ENCODE data around the gene TRIM5. TPM values are rescaled to one million over a fixed set of nuclear protein-coding genes. Genes with fewer than 3 reads are reported as not detected.

Gene TRIM5
- total and polyA plus RNA-seq, 2 experiments from 2014 or later: 10.7 to 14.0 TPM

DNA sequence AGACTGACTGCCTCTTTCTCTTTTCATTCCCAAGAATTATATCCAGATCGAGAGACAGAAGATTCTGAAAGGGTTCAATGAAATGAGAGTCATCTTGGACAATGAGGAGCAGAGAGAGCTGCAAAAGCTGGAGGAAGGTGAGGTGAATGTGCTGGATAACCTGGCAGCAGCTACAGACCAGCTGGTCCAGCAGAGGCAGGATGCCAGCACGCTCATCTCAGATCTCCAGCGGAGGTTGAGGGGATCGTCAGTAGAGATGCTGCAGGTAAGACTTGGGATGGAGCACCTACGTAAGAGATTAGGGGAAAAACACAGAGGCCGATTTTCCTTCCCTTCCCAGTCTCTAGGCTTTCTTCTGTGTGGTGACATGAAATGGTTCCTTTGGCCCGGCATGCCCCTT is 13.4 kb upstream of the TRIM5 start:
- no peaks in the 10 kb centered on the region for H4K20me1 ChIP-seq (ENCODE audit: insufficient read depth)
- H3K4me3 ChIP-seq: no peak overlapping the region
- TF ChIP-seq EZH2phosphoT487 (IDR thresholded peaks at IDR 0.05; ENCODE audit: insufficient read depth, low read depth) (no peak), EZH2 (IDR thresholded peaks at IDR 0.05; ENCODE audit: insufficient read depth, poor library complexity, severe bottlenecking) (no peak)
- no peaks in the 10 kb centered on the region for H3K4me1 ChIP-seq (ENCODE audit: insufficient read depth)
- no peaks in the 10 kb centered on the region for H3K27me3 ChIP-seq (replicated peaks; ENCODE audit: insufficient read depth)
- no peak overlapping the region for H3K4me2 ChIP-seq (ENCODE audit: unreplicated experiment)
- H3F3A ChIP-seq (ENCODE audit: insufficient read depth): no peaks in the 10 kb centered on the region
- H3K9ac ChIP-seq: no peak overlapping the region
- no peaks in the 10 kb centered on the region for H3K9me3 ChIP-seq (ENCODE audit: low read depth)
- H3K27ac ChIP-seq: no peak overlapping the region
- peaks cover 12% of the 10 kb centered on the region; the same call in 1 of the 2 replicates for H3K79me2 ChIP-seq (ENCODE audit: insufficient read depth)
- WGBS, 2 experiments (ENCODE audit: low coverage in 1 of 2, low lambda C conversion rate in 2 of 2, missing lambda C conversion rate in 2 of 2): 86% methylated on average over 7 of the region's 7 CpGs
- H3K36me3 ChIP-seq (ENCODE audit: low read depth): peaks cover 40% of the 10 kb centered on the region; the same call in 1 of the 2 replicates
- no peaks in the 10 kb centered on the region for H3K9me2 ChIP-seq (ENCODE audit: insufficient read depth)
- DNase-seq: no peak
- no peak overlapping the region for H2AFZ ChIP-seq
- in situ Hi-C loops (cut with MboI): loop anchor here (25.0 kb wide), 1 partner anchor 639 kb away; no protein-coding TSS in a partner anchor

DNA sequence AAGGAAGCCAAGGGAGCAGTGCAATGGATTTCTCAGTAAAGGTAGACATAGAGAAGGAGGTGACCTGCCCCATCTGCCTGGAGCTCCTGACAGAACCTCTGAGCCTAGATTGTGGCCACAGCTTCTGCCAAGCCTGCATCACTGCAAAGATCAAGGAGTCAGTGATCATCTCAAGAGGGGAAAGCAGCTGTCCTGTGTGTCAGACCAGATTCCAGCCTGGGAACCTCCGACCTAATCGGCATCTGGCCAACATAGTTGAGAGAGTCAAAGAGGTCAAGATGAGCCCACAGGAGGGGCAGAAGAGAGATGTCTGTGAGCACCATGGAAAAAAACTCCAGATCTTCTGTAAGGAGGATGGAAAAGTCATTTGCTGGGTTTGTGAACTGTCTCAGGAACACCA is 11.3 kb upstream of the TRIM5 start:
- H3K4me1 ChIP-seq (ENCODE audit: insufficient read depth): peaks cover 8% of the 10 kb centered on the region; the same call in 1 of the 2 replicates
- no peak overlapping the region for H3K4me3 ChIP-seq
- H3K9me3 ChIP-seq (ENCODE audit: low read depth): no peaks in the 10 kb centered on the region
- H3K9ac ChIP-seq: no peak overlapping the region
- 58 to 61% methylated on average over 2 of the region's 2 CpGs for WGBS, 2 experiments (ENCODE audit: low coverage in 1 of 2, low lambda C conversion rate in 2 of 2, missing lambda C conversion rate in 2 of 2)
- in situ Hi-C loops (cut with MboI): loop anchor here (25.0 kb wide), 1 partner anchor 641 kb away; no protein-coding TSS in a partner anchor
- no peaks in the 10 kb centered on the region for H4K20me1 ChIP-seq (ENCODE audit: insufficient read depth)
- H3K27me3 ChIP-seq (replicated peaks; ENCODE audit: insufficient read depth): no peaks in the 10 kb centered on the region
- no peak overlapping the region for H2AFZ ChIP-seq
- H3K36me3 ChIP-seq (ENCODE audit: low read depth): peaks cover 40% of the 10 kb centered on the region; the same call in 1 of the 2 replicates
- no peak overlapping the region for H3K27ac ChIP-seq
- H3K4me2 ChIP-seq (ENCODE audit: unreplicated experiment): no peak overlapping the region
- DNase-seq: no peak
- H3K9me2 ChIP-seq (ENCODE audit: insufficient read depth): no peaks in the 10 kb centered on the region
- no peak for TF ChIP-seq EZH2 (IDR thresholded peaks at IDR 0.05; ENCODE audit: insufficient read depth, poor library complexity, severe bottlenecking)
- no peak for TF ChIP-seq EZH2phosphoT487 (IDR thresholded peaks at IDR 0.05; ENCODE audit: insufficient read depth, low read depth)
- H3K79me2 ChIP-seq (ENCODE audit: insufficient read depth): peaks cover 25% of the 10 kb centered on the region
- no peaks in the 10 kb centered on the region for H3F3A ChIP-seq (ENCODE audit: insufficient read depth)

DNA sequence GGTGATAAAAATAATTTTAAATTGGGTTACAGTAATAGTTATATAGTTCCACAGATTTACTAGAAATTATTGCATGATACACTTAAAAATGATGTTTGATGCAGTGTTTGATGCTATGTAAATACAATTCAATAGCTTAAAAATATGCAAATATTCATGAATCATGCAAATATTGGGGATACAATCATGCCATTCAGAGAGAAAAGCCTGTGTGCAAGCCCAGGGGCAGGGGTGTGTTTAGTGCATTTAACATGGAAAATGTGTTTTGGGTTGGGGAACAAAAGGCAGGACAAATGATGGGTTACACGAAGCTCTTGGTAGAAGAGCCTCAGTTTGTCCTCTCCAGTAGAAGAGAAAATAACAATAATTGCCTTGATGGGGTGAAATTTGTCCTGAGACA is 10.7 kb upstream of the TRIM5 start:
- no peak for DNase-seq
- Histone ChIP-seq H3K9me2 (ENCODE audit: insufficient read depth) (no peaks in the 10 kb centered on the region), H3K4me1 (ENCODE audit: insufficient read depth) (peaks cover 11% of the 10 kb centered on the region; the same call in 1 of the 2 replicates), H3K79me2 (ENCODE audit: insufficient read depth) (peaks cover 32% of the 10 kb centered on the region), H3K9ac (no peak overlapping the region), H3K27ac (no peak overlapping the region), H3K9me3 (ENCODE audit: low read depth) (no peaks in the 10 kb centered on the region), H3K36me3 (ENCODE audit: low read depth) (peaks cover 40% of the 10 kb centered on the region; the same call in 1 of the 2 replicates), H2AFZ (no peak overlapping the region), H3K4me3 (no peak overlapping the region), H3F3A (ENCODE audit: insufficient read depth) (no peaks in the 10 kb centered on the region), H4K20me1 (ENCODE audit: insufficient read depth) (no peaks in the 10 kb centered on the region), H3K4me2 (ENCODE audit: unreplicated experiment) (no peak overlapping the region), H3K27me3 (replicated peaks; ENCODE audit: insufficient read depth) (no peaks in the 10 kb centered on the region)
- in situ Hi-C loops (cut with MboI): loop anchor here (25.0 kb wide), 1 partner anchor 642 kb away; no protein-coding TSS in a partner anchor
- WGBS, 2 experiments (ENCODE audit: low coverage in 1 of 2, low lambda C conversion rate in 2 of 2, missing lambda C conversion rate in 2 of 2): 61 to 71% methylated on average over 1 of the region's 1 CpG
- TF ChIP-seq EZH2 (IDR thresholded peaks at IDR 0.05; ENCODE audit: insufficient read depth, poor library complexity, severe bottlenecking) (no peak), EZH2phosphoT487 (IDR thresholded peaks at IDR 0.05; ENCODE audit: insufficient read depth, low read depth) (no peak)

DNA sequence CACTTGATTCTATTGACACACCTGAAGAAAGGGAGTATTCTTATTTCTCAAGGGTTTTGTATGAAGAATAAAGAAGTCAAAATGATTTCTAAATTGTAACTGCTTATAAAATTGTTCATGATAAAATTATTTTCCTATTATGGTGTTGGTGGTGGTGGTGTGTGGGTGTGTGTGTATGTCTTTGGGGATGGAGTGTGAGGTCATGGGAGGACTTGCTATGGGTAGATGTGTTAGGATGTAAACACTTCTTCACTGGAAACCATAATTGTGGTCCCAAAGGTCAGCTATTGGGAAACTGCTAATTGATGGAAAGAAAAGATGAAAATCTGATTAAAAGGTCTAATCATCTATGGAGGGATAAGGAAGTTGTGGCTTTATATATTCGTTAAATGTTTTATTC is 9.8 kb upstream of the TRIM5 start:
- H3K4me1 ChIP-seq (ENCODE audit: insufficient read depth): peaks cover 11% of the 10 kb centered on the region; the same call in 1 of the 2 replicates
- no peak overlapping the region for H2AFZ ChIP-seq
- no peak overlapping the region for H3K9ac ChIP-seq
- H3F3A ChIP-seq (ENCODE audit: insufficient read depth): no peaks in the 10 kb centered on the region
- WGBS, 2 experiments (ENCODE audit: low coverage in 1 of 2, low lambda C conversion rate in 2 of 2, missing lambda C conversion rate in 2 of 2): 97 to 100% methylated on average over 1 of the region's 1 CpG
- in situ Hi-C loops (cut with MboI): loop anchor here (25.0 kb wide), 1 partner anchor 643 kb away; no protein-coding TSS in a partner anchor
- H3K27me3 ChIP-seq (replicated peaks; ENCODE audit: insufficient read depth): no peaks in the 10 kb centered on the region
- H3K4me3 ChIP-seq: no peak overlapping the region
- no peaks in the 10 kb centered on the region for H3K9me3 ChIP-seq (ENCODE audit: low read depth)
- H4K20me1 ChIP-seq (ENCODE audit: insufficient read depth): no peaks in the 10 kb centered on the region
- H3K27ac ChIP-seq: no peak overlapping the region
- no peak overlapping the region for H3K4me2 ChIP-seq (ENCODE audit: unreplicated experiment)
- TF ChIP-seq EZH2phosphoT487 (IDR thresholded peaks at IDR 0.05; ENCODE audit: insufficient read depth, low read depth) (no peak), EZH2 (IDR thresholded peaks at IDR 0.05; ENCODE audit: insufficient read depth, poor library complexity, severe bottlenecking) (no peak)
- H3K9me2 ChIP-seq (ENCODE audit: insufficient read depth): no peaks in the 10 kb centered on the region
- H3K36me3 ChIP-seq (ENCODE audit: low read depth): peaks cover 33% of the 10 kb centered on the region; the same call in 1 of the 2 replicates
- DNase-seq: no peak
- H3K79me2 ChIP-seq (ENCODE audit: insufficient read depth): peaks cover 36% of the 10 kb centered on the region
